Measurements from ENCODE around the gene IDE.

The IDE gene

GRCh38 chr10:92547676-92548075 is 26.2 kb downstream of the IDE start:
- TF ChIP-seq FOXP2 (optimal IDR thresholded peaks at IDR 0.05; ENCODE audit: borderline replicate concordance, extremely low read depth, extremely low read length, insufficient read depth) = no peak
- no peak for TF ChIP-seq TAF1 (IDR thresholded peaks at IDR 0.05; ENCODE audit: borderline replicate concordance, insufficient read depth, low read length)
- TF ChIP-seq SIN3A (IDR thresholded peaks at IDR 0.05; ENCODE audit: borderline replicate concordance, insufficient read depth, low read length) = no peak
- no peak for TF ChIP-seq POLR2AphosphoS5 (IDR thresholded peaks at IDR 0.05; ENCODE audit: low read depth, low read length)
- TF ChIP-seq REST (IDR thresholded peaks at IDR 0.05; ENCODE audit: insufficient read depth in 1 of 2, low read depth in 2 of 2, low read length in 2 of 2) = no peak

- TF ChIP-seq POLR2AphosphoS5 (IDR thresholded peaks at IDR 0.05; ENCODE audit: low read depth, low read length) (no peak), REST (IDR thresholded peaks at IDR 0.05; ENCODE audit: insufficient read depth in 1 of 2, low read depth in 2 of 2, low read length in 2 of 2) (no peak), FOXP2 (optimal IDR thresholded peaks at IDR 0.05; ENCODE audit: borderline replicate concordance, extremely low read depth, extremely low read length, insufficient read depth) (no peak), TAF1 (IDR thresholded peaks at IDR 0.05; ENCODE audit: borderline replicate concordance, insufficient read depth, low read length) (no peak), SIN3A (IDR thresholded peaks at IDR 0.05; ENCODE audit: borderline replicate concordance, insufficient read depth, low read length) (no peak)
Measured at GRCh38 chr10:92545556-92545955, 28.3 kb downstream of the IDE start.

- TF ChIP-seq SIN3A (IDR thresholded peaks at IDR 0.05; ENCODE audit: borderline replicate concordance, insufficient read depth, low read length) (no peak), TAF1 (IDR thresholded peaks at IDR 0.05; ENCODE audit: borderline replicate concordance, insufficient read depth, low read length) (no peak), POLR2AphosphoS5 (IDR thresholded peaks at IDR 0.05; ENCODE audit: low read depth, low read length) (no peak), REST (IDR thresholded peaks at IDR 0.05; ENCODE audit: insufficient read depth in 1 of 2, low read depth in 2 of 2, low read length in 2 of 2) (no peak), FOXP2 (optimal IDR thresholded peaks at IDR 0.05; ENCODE audit: borderline replicate concordance, extremely low read depth, extremely low read length, insufficient read depth) (no peak)
Measured at GRCh38 chr10:92544296-92544695, 29.6 kb downstream of the IDE start.

GRCh38 chr10:92542458-92542857 is 31.4 kb downstream of the IDE start:
- TF ChIP-seq REST (IDR thresholded peaks at IDR 0.05; ENCODE audit: insufficient read depth in 1 of 2, low read depth in 2 of 2, low read length in 2 of 2) (no peak), SIN3A (IDR thresholded peaks at IDR 0.05; ENCODE audit: borderline replicate concordance, insufficient read depth, low read length) (no peak), TAF1 (IDR thresholded peaks at IDR 0.05; ENCODE audit: borderline replicate concordance, insufficient read depth, low read length) (no peak), FOXP2 (optimal IDR thresholded peaks at IDR 0.05; ENCODE audit: borderline replicate concordance, extremely low read depth, extremely low read length, insufficient read depth) (no peak), POLR2AphosphoS5 (IDR thresholded peaks at IDR 0.05; ENCODE audit: low read depth, low read length) (no peak)

GRCh38 chr10:92541583-92541982 is 32.3 kb downstream of the IDE start:
- no peak for TF ChIP-seq TAF1 (IDR thresholded peaks at IDR 0.05; ENCODE audit: borderline replicate concordance, insufficient read depth, low read length)
- TF ChIP-seq REST (IDR thresholded peaks at IDR 0.05; ENCODE audit: insufficient read depth in 1 of 2, low read depth in 2 of 2, low read length in 2 of 2) = no peak
- TF ChIP-seq SIN3A (IDR thresholded peaks at IDR 0.05; ENCODE audit: borderline replicate concordance, insufficient read depth, low read length) = no peak
- no peak for TF ChIP-seq FOXP2 (optimal IDR thresholded peaks at IDR 0.05; ENCODE audit: borderline replicate concordance, extremely low read depth, extremely low read length, insufficient read depth)
- no peak for TF ChIP-seq POLR2AphosphoS5 (IDR thresholded peaks at IDR 0.05; ENCODE audit: low read depth, low read length)
